Endometrium (tissue), 2 donors: ENCODE measurements around the gene FBXW7.

Experiments
- FAIRE-seq: peaks from 2 replicates; lab custom pipeline; 2012; peaks lifted over from hg19 to GRCh38; lab: Jason Lieb, UNC
- donor health status: control.
- donor health status: control.

Gene FBXW7

GRCh38 chr4:152369902-152370295 lies 166.0 kb downstream of the FBXW7 start:
- FAIRE-seq = peak; percentile 84

- peak; percentile 46 for FAIRE-seq
Observed at GRCh38 chr4:152369203-152369901, 166.5 kb downstream of the FBXW7 start.

- FAIRE-seq = no peak
Observed at GRCh38 chr4:152368001-152368400, 167.9 kb downstream of the FBXW7 start.

GRCh38 chr4:152364883-152365282 lies 171.0 kb downstream of the FBXW7 start:
- FAIRE-seq = no peak

- no peak for FAIRE-seq
Observed at GRCh38 chr4:152364383-152364782, 171.5 kb downstream of the FBXW7 start.

- no peak for FAIRE-seq
Observed at GRCh38 chr4:152363904-152364303, 172.0 kb downstream of the FBXW7 start.

GRCh38 chr4:152363086-152363485 lies 172.8 kb downstream of the FBXW7 start:
- FAIRE-seq = peak; percentile 12

GRCh38 chr4:152360045-152360410 lies 175.9 kb downstream of the FBXW7 start:
- no peak for FAIRE-seq

- no peak for FAIRE-seq
Observed at GRCh38 chr4:152359208-152360044, 176.5 kb downstream of the FBXW7 start.

GRCh38 chr4:152357206-152357605 lies 178.7 kb downstream of the FBXW7 start:
- FAIRE-seq = no peak

- no peak for FAIRE-seq
Observed at GRCh38 chr4:152356428-152357034, 179.4 kb downstream of the FBXW7 start.

- peak; percentile 97 for FAIRE-seq
Observed at GRCh38 chr4:152352622-152353116, 183.2 kb downstream of the FBXW7 start.

- no peak for FAIRE-seq
Observed at GRCh38 chr4:152352215-152352614, 183.7 kb downstream of the FBXW7 start.

- no peak for FAIRE-seq
Observed at GRCh38 chr4:152351080-152351479, 184.8 kb downstream of the FBXW7 start.

- no peak for FAIRE-seq
Observed at GRCh38 chr4:152348670-152349069, 187.2 kb downstream of the FBXW7 start.

- no peak for FAIRE-seq
Observed at GRCh38 chr4:152346979-152347378, 188.9 kb downstream of the FBXW7 start.

GRCh38 chr4:152346526-152346925 lies 189.4 kb downstream of the FBXW7 start:
- no peak for FAIRE-seq

- FAIRE-seq = no peak
Observed at GRCh38 chr4:152344001-152344400, 191.9 kb downstream of the FBXW7 start.

- no peak for FAIRE-seq
Observed at GRCh38 chr4:152342293-152342692, 193.6 kb downstream of the FBXW7 start.

- no peak for FAIRE-seq
Observed at GRCh38 chr4:152340818-152341217, 195.1 kb downstream of the FBXW7 start.

- no peak for FAIRE-seq
Observed at GRCh38 chr4:152339576-152339975, 196.3 kb downstream of the FBXW7 start.

- no peak for FAIRE-seq
Observed at GRCh38 chr4:152334931-152335330, 201.0 kb downstream of the FBXW7 start.

- no peak for FAIRE-seq
Observed at GRCh38 chr4:152331042-152331441, 204.8 kb downstream of the FBXW7 start.
